Measurements from ENCODE around the gene SIMC1. TPM values are rescaled to one million over a fixed set of nuclear protein-coding genes. Genes with fewer than 3 reads are reported as not detected.
"Not testable (repeated sequence)": the region's sequence is repeated elsewhere in the genome, so short reads cannot be mapped to it uniquely, and the experiment has no call there.

Gene SIMC1
- total RNA-seq, 1 experiment from 2014 or later: 7.5 TPM

DNA sequence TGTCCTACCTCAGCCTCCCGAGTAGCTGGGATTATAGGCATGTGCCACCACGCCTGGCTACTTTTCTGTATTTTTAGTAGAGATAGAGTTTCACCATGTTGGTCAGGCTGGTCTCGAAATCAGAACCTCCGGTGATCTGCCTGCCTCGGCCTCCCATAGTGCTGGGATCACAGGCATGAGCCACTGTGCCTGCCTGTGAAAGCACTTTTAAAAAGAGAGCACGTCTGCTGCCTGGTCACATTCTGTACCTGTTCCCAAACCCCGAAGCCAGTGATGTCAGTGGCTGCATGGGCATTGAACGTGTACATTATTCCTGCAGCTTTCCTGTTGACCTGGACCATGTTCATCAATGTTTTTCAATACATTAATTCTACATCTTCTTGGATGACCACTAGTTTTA is 35.1 kb upstream of the SIMC1 start:
- BruUV-seq (replicated peaks): no TSS peak

DNA sequence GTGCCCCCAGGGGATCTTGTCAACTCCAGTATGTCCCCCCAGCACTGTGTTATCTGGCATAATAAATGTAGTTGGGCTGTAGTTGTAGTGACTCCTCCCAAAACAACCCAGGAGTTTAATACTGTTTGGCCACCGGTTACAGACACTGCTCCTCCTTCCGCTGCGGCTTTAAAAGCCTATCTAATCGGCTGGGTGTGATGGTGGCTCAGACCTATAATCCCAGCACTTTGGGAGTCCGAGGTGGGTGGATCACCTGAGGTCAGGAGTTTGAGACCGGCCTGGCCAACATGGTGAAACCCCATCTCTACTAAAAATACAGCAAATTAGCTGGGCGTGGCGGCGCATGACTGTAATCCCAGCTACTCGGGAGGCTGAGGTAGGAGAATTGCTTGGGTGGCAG is 34.7 kb upstream of the SIMC1 start:
- not testable (repeated sequence) for H3K4me1 ChIP-seq (ENCODE audit: insufficient read depth, low read length); BruUV-seq (replicated peaks); H2AFZ ChIP-seq (ENCODE audit: low read length)

More for the DNA sequence above, 35.1 kb upstream of the SIMC1 start:
- Histone ChIP-seq H3K9ac (ENCODE audit: low read length) (no peak overlapping the region), H4K20me1 (ENCODE audit: low read length) (no peaks in the 10 kb centered on the region), H3K4me3 (ENCODE audit: low read length) (no peak overlapping the region), H3K9me3 (ENCODE audit: low read length) (no peaks in the 10 kb centered on the region), H3K4me2 (ENCODE audit: low read length) (no peak overlapping the region), H3F3A (ENCODE audit: low read length, unreplicated experiment) (no peaks in the 10 kb centered on the region), H3K79me2 (ENCODE audit: low read length) (no peaks in the 10 kb centered on the region), H2AFZ (ENCODE audit: low read length) (no peak overlapping the region), H3K36me3 (ENCODE audit: low read depth, low read length) (no peaks in the 10 kb centered on the region), H3K4me1 (ENCODE audit: insufficient read depth, low read length) (no peaks in the 10 kb centered on the region), H3K27ac (ENCODE audit: low read length) (no peak overlapping the region), H3K9me2 (replicated peaks; ENCODE audit: low read length) (no peaks in the 10 kb centered on the region), H3K27me3 (ENCODE audit: low read length) (no peaks in the 10 kb centered on the region)
- ATAC-seq (no peak), DNase-seq (no peak)
- intact Hi-C loops (cut with micrococcal nuclease): no loop called here
- ChIA-PET POLR2A (ENCODE audit: unreplicated experiment) (no interaction called here), CTCF (no interaction called here)
- TF ChIP-seq EZH2 (IDR thresholded peaks at IDR 0.05; ENCODE audit: low read length, unreplicated experiment) (no peak), EZH2phosphoT487 (IDR thresholded peaks at IDR 0.05; ENCODE audit: borderline replicate concordance, low read length) (no peak)
- TF ChIP-seq, protein P1, sequence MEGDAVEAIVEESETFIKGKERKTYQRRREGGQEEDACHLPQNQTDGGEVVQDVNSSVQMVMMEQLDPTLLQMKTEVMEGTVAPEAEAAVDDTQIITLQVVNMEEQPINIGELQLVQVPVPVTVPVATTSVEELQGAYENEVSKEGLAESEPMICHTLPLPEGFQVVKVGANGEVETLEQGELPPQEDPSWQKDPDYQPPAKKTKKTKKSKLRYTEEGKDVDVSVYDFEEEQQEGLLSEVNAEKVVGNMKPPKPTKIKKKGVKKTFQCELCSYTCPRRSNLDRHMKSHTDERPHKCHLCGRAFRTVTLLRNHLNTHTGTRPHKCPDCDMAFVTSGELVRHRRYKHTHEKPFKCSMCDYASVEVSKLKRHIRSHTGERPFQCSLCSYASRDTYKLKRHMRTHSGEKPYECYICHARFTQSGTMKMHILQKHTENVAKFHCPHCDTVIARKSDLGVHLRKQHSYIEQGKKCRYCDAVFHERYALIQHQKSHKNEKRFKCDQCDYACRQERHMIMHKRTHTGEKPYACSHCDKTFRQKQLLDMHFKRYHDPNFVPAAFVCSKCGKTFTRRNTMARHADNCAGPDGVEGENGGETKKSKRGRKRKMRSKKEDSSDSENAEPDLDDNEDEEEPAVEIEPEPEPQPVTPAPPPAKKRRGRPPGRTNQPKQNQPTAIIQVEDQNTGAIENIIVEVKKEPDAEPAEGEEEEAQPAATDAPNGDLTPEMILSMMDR (conservative IDR thresholded peaks at IDR 0.05; ENCODE audit: low read depth, low read length): no peak

DNA sequence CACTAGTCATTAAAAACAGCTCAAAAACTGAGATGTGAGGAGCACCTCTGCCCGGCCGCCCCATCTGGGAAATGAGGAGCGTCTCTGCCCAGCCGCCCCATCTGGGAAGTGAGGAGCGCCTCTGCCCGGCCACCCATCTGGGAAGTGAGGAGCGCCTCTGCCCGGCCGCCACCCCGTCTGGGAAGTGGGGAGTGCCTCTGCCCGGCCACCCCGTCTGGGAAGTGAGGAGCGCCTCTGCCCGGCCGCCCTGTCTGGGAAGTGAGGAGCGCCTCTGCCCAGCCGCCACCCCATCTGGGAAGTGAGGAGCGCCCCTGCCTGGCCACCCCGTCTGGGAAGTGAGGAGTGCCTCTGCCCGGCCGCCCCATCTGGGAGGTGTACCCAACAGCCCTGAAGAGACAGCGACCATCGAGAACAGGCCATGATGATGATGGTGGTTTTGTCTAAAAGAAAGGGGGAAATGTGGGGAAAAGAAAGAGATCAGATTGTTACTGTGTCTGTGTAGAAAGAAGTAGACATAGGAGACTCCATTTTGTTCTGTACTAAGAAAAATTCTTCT is 23.7 kb upstream of the SIMC1 start:
- CTCF ChIA-PET; H4K20me1 ChIP-seq (ENCODE audit: low read length); H3K36me3 ChIP-seq (ENCODE audit: low read depth, low read length); H3K4me3 ChIP-seq (ENCODE audit: low read length); BruUV-seq (replicated peaks); H3K27me3 ChIP-seq (ENCODE audit: low read length); POLR2A ChIA-PET (ENCODE audit: unreplicated experiment); H3K27ac ChIP-seq (ENCODE audit: low read length); H3K4me1 ChIP-seq (ENCODE audit: insufficient read depth, low read length); H2AFZ ChIP-seq (ENCODE audit: low read length); ATAC-seq; intact Hi-C loops (cut with micrococcal nuclease); H3K4me2 ChIP-seq (ENCODE audit: low read length); H3K9me3 ChIP-seq (ENCODE audit: low read length); H3F3A ChIP-seq (ENCODE audit: low read length, unreplicated experiment); H3K9ac ChIP-seq (ENCODE audit: low read length); DNase-seq; H3K9me2 ChIP-seq (replicated peaks; ENCODE audit: low read length); H3K79me2 ChIP-seq (ENCODE audit: low read length): not testable (repeated sequence)

More for the DNA sequence above, 34.7 kb upstream of the SIMC1 start:
- H3K9me3 ChIP-seq (ENCODE audit: low read length); DNase-seq; H3K4me2 ChIP-seq (ENCODE audit: low read length); CTCF ChIA-PET; H3K9me2 ChIP-seq (replicated peaks; ENCODE audit: low read length); H3K36me3 ChIP-seq (ENCODE audit: low read depth, low read length); intact Hi-C loops (cut with micrococcal nuclease); H3K4me3 ChIP-seq (ENCODE audit: low read length); H3K79me2 ChIP-seq (ENCODE audit: low read length); POLR2A ChIA-PET (ENCODE audit: unreplicated experiment); H4K20me1 ChIP-seq (ENCODE audit: low read length); ATAC-seq; H3K9ac ChIP-seq (ENCODE audit: low read length); H3K27me3 ChIP-seq (ENCODE audit: low read length); H3K27ac ChIP-seq (ENCODE audit: low read length); H3F3A ChIP-seq (ENCODE audit: low read length, unreplicated experiment): not testable (repeated sequence)

DNA sequence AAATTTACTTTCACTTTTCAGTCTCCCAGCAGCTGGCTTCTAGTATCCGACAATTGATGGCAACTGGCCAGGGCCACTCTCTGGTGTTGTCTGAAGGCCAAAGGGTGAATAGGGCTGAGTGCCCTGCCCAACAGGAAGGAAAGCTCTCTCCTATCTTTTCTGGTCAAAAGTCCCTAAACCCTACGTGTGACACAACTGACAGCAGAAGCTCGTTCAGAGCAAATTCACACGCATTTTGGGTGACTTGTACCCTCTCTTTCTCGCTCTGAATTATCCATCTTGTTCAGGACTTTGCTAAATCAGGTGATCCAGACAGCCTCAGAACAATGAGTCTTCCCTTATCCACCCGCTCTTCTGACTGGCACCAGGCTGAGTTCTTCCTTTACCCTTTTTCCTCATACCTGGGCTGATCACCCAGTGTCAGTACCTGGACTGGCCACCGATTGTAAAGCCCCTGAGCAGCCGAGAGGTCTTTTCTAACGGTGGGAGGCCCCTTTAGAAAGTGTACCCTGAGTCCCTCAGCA is 21.8 kb upstream of the SIMC1 start:
- CTCF ChIA-PET; ATAC-seq; H3K9me3 ChIP-seq (ENCODE audit: low read length); intact Hi-C loops (cut with micrococcal nuclease); H3K4me2 ChIP-seq (ENCODE audit: low read length); H2AFZ ChIP-seq (ENCODE audit: low read length); BruUV-seq (replicated peaks); H3K27ac ChIP-seq (ENCODE audit: low read length); H3K9ac ChIP-seq (ENCODE audit: low read length); POLR2A ChIA-PET (ENCODE audit: unreplicated experiment); H4K20me1 ChIP-seq (ENCODE audit: low read length); H3K36me3 ChIP-seq (ENCODE audit: low read depth, low read length); H3K4me3 ChIP-seq (ENCODE audit: low read length); H3K27me3 ChIP-seq (ENCODE audit: low read length); H3K4me1 ChIP-seq (ENCODE audit: insufficient read depth, low read length); H3K9me2 ChIP-seq (replicated peaks; ENCODE audit: low read length); H3F3A ChIP-seq (ENCODE audit: low read length, unreplicated experiment); DNase-seq; H3K79me2 ChIP-seq (ENCODE audit: low read length): not testable (repeated sequence)

DNA sequence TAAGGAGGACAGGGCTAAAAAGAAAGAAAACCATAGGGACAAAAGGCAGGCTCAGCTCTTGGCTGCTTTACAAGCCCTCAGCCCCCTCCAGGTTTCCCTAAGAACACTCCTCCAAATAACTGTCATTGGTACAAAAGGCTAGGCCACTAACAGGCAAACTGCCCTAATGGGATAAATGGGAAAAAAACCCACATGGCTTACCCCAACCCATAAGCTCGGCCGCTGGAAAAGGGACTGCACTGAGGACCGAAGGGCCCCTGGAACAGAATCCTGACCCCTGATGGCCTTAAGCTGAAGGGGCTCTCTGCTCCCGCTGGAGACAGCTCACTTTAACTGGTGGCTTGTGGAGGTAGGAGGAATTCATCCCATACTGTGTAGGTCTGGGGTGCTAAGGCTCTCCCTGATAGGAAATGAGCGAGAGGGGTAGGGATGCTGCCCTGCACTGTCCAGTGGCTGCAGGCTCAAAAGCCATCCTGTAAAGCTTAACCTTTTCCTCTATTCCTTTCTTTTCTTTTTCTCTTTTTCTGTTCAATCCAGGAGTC is 21.0 kb upstream of the SIMC1 start:
- H3K4me3 ChIP-seq (ENCODE audit: low read length); H3K27me3 ChIP-seq (ENCODE audit: low read length); H3K9me2 ChIP-seq (replicated peaks; ENCODE audit: low read length); POLR2A ChIA-PET (ENCODE audit: unreplicated experiment); H4K20me1 ChIP-seq (ENCODE audit: low read length); H3K9ac ChIP-seq (ENCODE audit: low read length); H3K27ac ChIP-seq (ENCODE audit: low read length); H3K36me3 ChIP-seq (ENCODE audit: low read depth, low read length); DNase-seq; CTCF ChIA-PET; H3K9me3 ChIP-seq (ENCODE audit: low read length); ATAC-seq; H3K4me1 ChIP-seq (ENCODE audit: insufficient read depth, low read length); BruUV-seq (replicated peaks); H3K4me2 ChIP-seq (ENCODE audit: low read length); H2AFZ ChIP-seq (ENCODE audit: low read length); intact Hi-C loops (cut with micrococcal nuclease); H3K79me2 ChIP-seq (ENCODE audit: low read length); H3F3A ChIP-seq (ENCODE audit: low read length, unreplicated experiment): not testable (repeated sequence)

DNA sequence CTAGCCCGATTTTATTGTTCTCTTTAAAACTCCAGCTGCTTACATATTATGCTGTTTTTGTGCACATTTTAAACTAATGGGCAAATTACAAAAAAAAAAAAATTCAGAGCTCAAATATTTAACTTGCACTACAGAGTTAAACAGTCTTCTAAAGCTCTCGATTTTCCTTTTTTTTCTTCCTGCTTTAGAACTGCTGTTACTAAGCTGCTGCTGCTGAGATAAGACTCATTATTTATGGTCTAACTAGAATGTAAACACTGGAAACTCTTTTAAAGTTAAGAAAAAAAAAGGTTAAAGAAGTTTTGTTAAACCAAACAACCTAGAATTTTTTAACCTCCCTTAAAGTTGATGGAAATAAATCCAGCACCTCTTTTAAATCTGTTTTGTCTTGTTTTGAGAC is 20.5 kb upstream of the SIMC1 start:
- ATAC-seq; POLR2A ChIA-PET (ENCODE audit: unreplicated experiment); H3K79me2 ChIP-seq (ENCODE audit: low read length); H3K36me3 ChIP-seq (ENCODE audit: low read depth, low read length); H3K9ac ChIP-seq (ENCODE audit: low read length); H4K20me1 ChIP-seq (ENCODE audit: low read length); H3K27ac ChIP-seq (ENCODE audit: low read length); H2AFZ ChIP-seq (ENCODE audit: low read length); intact Hi-C loops (cut with micrococcal nuclease); CTCF ChIA-PET; H3K27me3 ChIP-seq (ENCODE audit: low read length); DNase-seq; H3K9me2 ChIP-seq (replicated peaks; ENCODE audit: low read length); H3K4me3 ChIP-seq (ENCODE audit: low read length); H3K4me2 ChIP-seq (ENCODE audit: low read length); H3K9me3 ChIP-seq (ENCODE audit: low read length); H3F3A ChIP-seq (ENCODE audit: low read length, unreplicated experiment); BruUV-seq (replicated peaks); H3K4me1 ChIP-seq (ENCODE audit: insufficient read depth, low read length): not testable (repeated sequence)

Data from PC-3 (cell line).